T-helper 17 cell (primary cell): ENCODE measurements around the gene SH3PXD2A. TPM values are rescaled to one million over a fixed set of nuclear protein-coding genes. Genes with fewer than 3 reads are reported as not detected.

ENCODE experiments used
- ATAC-seq: fragments of 150-1000 bp; cut with Tn5 transposase; 2 replicates; pipeline ENCODE4 v1.10.0; 2021; ENCODE audit warnings: mild to moderate bottlenecking, moderate library complexity
- DNase-seq, 3 donors: peaks; one replicate each; pipeline versions ENCODE4 v3.0.0 to v3.0.0-alpha.2; 2020 to 2021
- H3K9me3 ChIP-seq: one replicate; pipeline ENCODE4 v1.7.0; 2013; ENCODE audit warnings: low read length, mild to moderate bottlenecking; ENCODE audit not compliant: control insufficient read depth, poor library complexity, severe bottlenecking
- H3K27ac Mint-ChIP-seq: one replicate; pipeline ENCODE4 v1.8.0; 2022; ENCODE audit warnings: mild to moderate bottlenecking, moderate library complexity, mixed read lengths
- H3K27me3 Mint-ChIP-seq: one replicate; pipeline ENCODE4 v1.8.0; 2022; ENCODE audit warnings: mixed read lengths
- H3K36me3 Mint-ChIP-seq: one replicate; pipeline ENCODE4 v1.8.0; 2022; ENCODE audit warnings: low read depth, mixed read lengths
- H3K4me1 Mint-ChIP-seq: one replicate; pipeline ENCODE4 v1.8.0; 2022; ENCODE audit warnings: mild to moderate bottlenecking, mixed read lengths
- H3K4me3 Mint-ChIP-seq: one replicate; pipeline ENCODE4 v1.8.0; 2022; ENCODE audit warnings: mild to moderate bottlenecking, moderate library complexity, mixed read lengths
- total RNA-seq, 4 donors: library from RNA in 2 of 4; stranded (reverse) in 2 of 4; gene quantifications; one replicate each; pipeline ENCODE4 v1.2.3 and lab custom pipeline; 2022 to 2026

SH3PXD2A gene
- total RNA-seq, 2 donors from 2014 or later = 7.2 to 10.9 TPM

DNA sequence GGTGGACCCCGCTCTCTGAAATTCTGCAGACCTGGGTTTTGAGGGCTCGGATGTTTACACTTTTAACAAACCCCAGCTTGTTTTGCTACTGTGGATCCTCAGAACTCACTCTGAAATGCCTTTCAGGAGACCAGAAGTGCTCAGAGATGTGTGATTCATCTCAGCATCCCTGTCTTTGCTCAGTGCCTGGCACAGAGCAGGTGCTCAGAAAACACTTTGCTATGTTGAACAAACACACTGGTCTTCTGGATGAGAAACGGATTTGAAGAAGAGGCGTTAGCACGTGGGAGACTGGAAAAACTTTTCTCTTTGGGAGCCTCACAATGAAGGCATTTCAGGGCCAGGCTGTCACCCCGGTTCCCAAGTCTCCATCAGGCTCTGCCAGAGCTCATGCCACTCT is 53.3 kb downstream of the SH3PXD2A start:
- ATAC-seq (no peak), DNase-seq (no peak)
- Mint-ChIP-seq H3K4me1 (peaks cover 18% of the 10 kb centered on the region), H3K27ac (no peak overlapping the region), H3K36me3 (no peaks in the 10 kb centered on the region), H3K4me3 (no peak overlapping the region), H3K27me3 (no peaks in the 10 kb centered on the region)
- no peaks in the 10 kb centered on the region for H3K9me3 ChIP-seq

DNA sequence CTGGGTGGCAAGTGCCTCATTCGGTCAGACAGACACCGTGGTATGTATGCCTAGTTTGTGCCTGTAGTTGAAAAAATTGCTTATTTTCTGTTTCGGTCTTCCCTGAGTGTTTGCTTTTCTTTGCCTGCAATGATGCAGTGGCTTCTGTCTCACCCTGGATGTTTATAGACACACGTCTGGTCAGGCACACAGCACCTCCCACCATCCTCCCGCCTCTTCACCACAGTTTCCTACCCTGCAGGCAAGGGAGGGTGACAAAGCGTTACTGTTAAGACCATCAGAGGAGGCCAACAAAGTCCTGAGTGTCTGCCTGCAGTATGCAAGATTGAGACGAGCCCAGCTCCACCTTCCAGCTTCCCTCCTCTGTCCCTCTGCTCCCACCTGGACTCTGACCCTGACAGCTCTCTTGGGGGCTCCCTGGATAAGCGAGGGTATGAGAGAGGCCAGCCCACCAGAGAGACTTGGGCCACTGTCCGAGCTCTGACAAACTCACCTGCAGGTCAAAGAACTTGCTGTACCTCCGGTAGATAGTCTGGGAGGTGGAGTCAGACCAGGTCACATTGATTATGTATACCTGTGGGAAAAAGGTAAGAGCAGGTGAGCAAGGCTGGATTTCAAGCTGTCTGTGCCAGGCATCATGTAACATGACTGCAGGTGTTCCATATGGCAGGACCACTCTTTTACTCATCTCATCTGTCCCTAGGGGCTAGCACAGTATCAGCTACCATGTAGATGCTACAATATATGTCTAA is 54.4 kb downstream of the SH3PXD2A start:
- H3K4me3 Mint-ChIP-seq = no peak overlapping the region

DNA sequence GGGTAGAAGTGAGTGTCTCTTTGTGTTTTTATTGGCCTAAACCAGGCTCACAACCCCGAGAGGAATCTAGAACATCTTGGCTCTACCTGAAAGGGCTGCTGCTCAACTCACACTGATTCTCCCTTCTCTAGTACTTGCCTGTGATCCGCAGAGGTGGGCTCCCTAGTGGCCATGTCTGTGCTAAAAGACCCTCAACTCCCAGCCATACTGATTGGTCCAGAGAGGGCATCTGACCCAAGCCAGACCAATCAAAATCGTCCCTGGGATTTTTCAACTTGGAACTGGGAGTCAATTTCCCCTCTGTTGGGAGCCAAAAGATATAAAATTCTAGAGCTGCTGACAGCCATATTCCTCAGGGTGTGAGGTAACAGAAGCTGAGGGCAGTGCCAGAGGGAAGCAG is 55.3 kb downstream of the SH3PXD2A start:
- no peaks in the 10 kb centered on the region for H3K36me3 Mint-ChIP-seq
- H3K4me1 Mint-ChIP-seq = peaks cover 18% of the 10 kb centered on the region
- no peak for ATAC-seq
- no peaks in the 10 kb centered on the region for H3K27me3 Mint-ChIP-seq
- DNase-seq = no peak
- H3K4me3 Mint-ChIP-seq = no peak overlapping the region
- no peaks in the 10 kb centered on the region for H3K9me3 ChIP-seq
- H3K27ac Mint-ChIP-seq = no peak overlapping the region

More for the DNA sequence above, 54.4 kb downstream of the SH3PXD2A start:
- H3K4me1 Mint-ChIP-seq = peaks cover 18% of the 10 kb centered on the region
- ATAC-seq (peak; percentile 71), DNase-seq (no peak)
- H3K9me3 ChIP-seq = no peaks in the 10 kb centered on the region
- no peaks in the 10 kb centered on the region for H3K36me3 Mint-ChIP-seq
- no peaks in the 10 kb centered on the region for H3K27me3 Mint-ChIP-seq
- H3K27ac Mint-ChIP-seq = no peak overlapping the region

GRCh38 chr10:103799341-103799740 is 56.0 kb downstream of the SH3PXD2A start:
- ATAC-seq = no peak
- DNase-seq = no peak
- Mint-ChIP-seq H3K27me3 (peaks cover 4% of the 10 kb centered on the region), H3K4me1 (peaks cover 18% of the 10 kb centered on the region), H3K4me3 (no peak overlapping the region), H3K36me3 (no peaks in the 10 kb centered on the region), H3K27ac (no peak overlapping the region)
- no peaks in the 10 kb centered on the region for H3K9me3 ChIP-seq

- no peak for DNase-seq
- no peak overlapping the region for H3K4me3 Mint-ChIP-seq
- H3K27ac Mint-ChIP-seq = no peak overlapping the region
Measured at GRCh38 chr10:103798511-103798910, 56.9 kb downstream of the SH3PXD2A start.

GRCh38 chr10:103797857-103798256 is 57.5 kb downstream of the SH3PXD2A start:
- H3K9me3 ChIP-seq = no peaks in the 10 kb centered on the region
- Mint-ChIP-seq H3K27me3 (peaks cover 6% of the 10 kb centered on the region), H3K4me3 (no peak overlapping the region), H3K4me1 (peaks cover 12% of the 10 kb centered on the region), H3K27ac (no peak overlapping the region), H3K36me3 (no peaks in the 10 kb centered on the region)
- ATAC-seq (no peak), DNase-seq (no peak)

More at GRCh38 chr10:103798511-103798910, 56.9 kb downstream of the SH3PXD2A start:
- no peaks in the 10 kb centered on the region for H3K9me3 ChIP-seq
- peaks cover 6% of the 10 kb centered on the region for H3K27me3 Mint-ChIP-seq
- no peak for ATAC-seq
- peaks cover 12% of the 10 kb centered on the region for H3K4me1 Mint-ChIP-seq
- H3K36me3 Mint-ChIP-seq = no peaks in the 10 kb centered on the region

GRCh38 chr10:103795634-103796270 is 59.6 kb downstream of the SH3PXD2A start:
- H3K27me3 Mint-ChIP-seq = peaks cover 6% of the 10 kb centered on the region
- no peak for DNase-seq
- H3K4me3 Mint-ChIP-seq = no peak overlapping the region
- no peaks in the 10 kb centered on the region for H3K9me3 ChIP-seq
- no peaks in the 10 kb centered on the region for H3K36me3 Mint-ChIP-seq
- ATAC-seq = no peak
- H3K27ac Mint-ChIP-seq = no peak overlapping the region
- peaks cover 6% of the 10 kb centered on the region for H3K4me1 Mint-ChIP-seq

DNA sequence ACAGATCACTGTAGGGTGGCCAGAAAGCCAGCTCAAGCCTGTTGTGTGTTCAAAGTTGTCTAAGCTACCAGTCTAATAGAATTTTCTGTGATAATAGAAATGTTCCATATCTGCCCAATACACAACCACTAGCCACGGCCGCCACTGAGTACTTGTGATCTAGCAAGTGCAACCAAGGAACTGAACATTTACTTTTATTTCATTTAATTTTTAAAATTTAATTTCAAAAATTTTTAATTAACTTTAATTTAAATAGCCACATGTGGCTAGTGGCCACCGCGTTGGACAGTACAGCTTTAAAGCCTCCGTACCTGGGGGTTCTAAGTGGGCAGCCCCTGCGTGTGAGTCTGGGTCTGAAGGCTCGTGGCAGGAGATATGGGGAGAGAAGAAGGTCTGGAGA is 60.4 kb downstream of the SH3PXD2A start:
- Mint-ChIP-seq H3K27me3 (peaks cover 6% of the 10 kb centered on the region), H3K36me3 (no peaks in the 10 kb centered on the region), H3K4me1 (peaks cover 2% of the 10 kb centered on the region), H3K27ac (no peak overlapping the region), H3K4me3 (no peak overlapping the region)
- H3K9me3 ChIP-seq = no peaks in the 10 kb centered on the region
- ATAC-seq (no peak), DNase-seq (no peak)

DNA sequence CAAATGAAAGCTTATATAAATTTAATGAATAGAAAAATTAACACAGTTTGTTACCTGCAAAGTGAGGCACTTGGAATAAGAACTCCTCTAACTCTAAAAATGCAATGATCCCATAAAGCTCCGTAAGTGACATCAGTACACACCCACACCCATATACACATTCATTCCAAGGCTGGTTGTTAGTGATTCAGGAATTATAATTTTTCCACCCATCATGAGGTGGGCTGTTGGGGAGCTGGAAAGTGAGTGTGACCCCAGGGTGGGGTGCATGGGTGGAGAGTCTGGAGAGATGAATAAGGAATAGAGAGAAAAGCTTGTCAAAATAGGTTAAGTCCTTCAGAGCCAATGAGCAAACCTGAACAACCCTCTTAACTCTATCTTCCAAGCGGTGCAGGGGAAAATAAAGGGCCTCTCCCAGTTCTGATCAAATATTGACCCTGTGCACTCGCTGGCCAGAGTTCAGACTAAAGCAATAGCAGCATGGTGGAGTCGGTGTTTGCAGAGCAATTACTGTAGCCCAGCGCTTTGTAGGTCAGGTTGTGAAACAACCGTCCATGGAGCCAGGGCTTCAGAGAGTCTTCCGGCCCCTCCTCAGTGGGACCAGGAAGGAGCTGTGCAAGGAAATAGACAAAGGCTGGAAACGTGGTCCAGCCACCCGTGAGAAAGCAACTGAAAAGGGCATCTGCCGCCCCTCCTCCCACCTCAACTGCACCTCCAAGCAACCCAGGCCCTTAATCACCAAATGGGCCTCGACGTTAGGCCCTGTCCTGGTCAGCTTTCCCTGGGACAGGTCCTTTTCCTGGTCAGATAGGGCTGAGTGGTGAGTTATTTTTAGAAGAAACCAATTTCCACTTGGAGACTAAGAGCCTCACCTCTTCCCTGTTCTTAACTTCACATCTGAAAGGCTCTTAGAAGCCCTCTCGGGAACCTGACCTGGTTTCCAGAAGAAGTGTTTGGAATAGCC is 61.2 kb downstream of the SH3PXD2A start:
- DNase-seq (no peak), ATAC-seq (no peak)
- H3K27me3 Mint-ChIP-seq = peaks cover 6% of the 10 kb centered on the region
- peaks cover 7% of the 10 kb centered on the region for H3K4me1 Mint-ChIP-seq
- H3K27ac Mint-ChIP-seq = no peak overlapping the region
- H3K36me3 Mint-ChIP-seq = no peaks in the 10 kb centered on the region
- no peaks in the 10 kb centered on the region for H3K9me3 ChIP-seq
- H3K4me3 Mint-ChIP-seq = no peak overlapping the region

GRCh38 chr10:103793429-103793828 is 61.9 kb downstream of the SH3PXD2A start:
- ATAC-seq = no peak
- no peaks in the 10 kb centered on the region for H3K9me3 ChIP-seq
- no peak for DNase-seq
- H3K36me3 Mint-ChIP-seq = no peaks in the 10 kb centered on the region
- peaks cover 7% of the 10 kb centered on the region for H3K4me1 Mint-ChIP-seq
- H3K27me3 Mint-ChIP-seq = peaks cover 6% of the 10 kb centered on the region
- H3K4me3 Mint-ChIP-seq = no peak overlapping the region
- no peak overlapping the region for H3K27ac Mint-ChIP-seq

DNA sequence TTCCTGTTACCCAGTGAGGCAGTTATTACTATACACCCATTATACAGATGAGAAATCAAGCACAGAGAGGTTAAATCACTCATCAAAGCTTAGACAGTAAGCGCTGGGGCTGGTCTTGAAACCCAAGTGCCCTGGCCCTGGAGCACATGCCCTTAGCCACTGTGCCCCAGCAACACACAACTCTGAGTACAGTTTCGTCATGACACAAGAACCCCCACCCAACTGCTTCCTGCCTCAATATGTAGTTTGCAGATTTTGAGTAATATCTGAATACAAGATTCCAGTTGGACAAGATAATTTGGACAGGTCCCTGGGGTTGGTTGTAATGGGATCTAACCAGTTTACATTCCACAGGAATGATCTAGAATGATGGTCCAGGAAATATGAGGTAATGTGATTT is 62.8 kb downstream of the SH3PXD2A start:
- Mint-ChIP-seq H3K27ac (no peak overlapping the region), H3K27me3 (peaks cover 6% of the 10 kb centered on the region), H3K4me3 (no peak overlapping the region), H3K36me3 (no peaks in the 10 kb centered on the region), H3K4me1 (peaks cover 5% of the 10 kb centered on the region)
- H3K9me3 ChIP-seq = no peaks in the 10 kb centered on the region
- ATAC-seq (no peak), DNase-seq (no peak)

GRCh38 chr10:103791858-103792257 is 63.5 kb downstream of the SH3PXD2A start:
- no peak for DNase-seq
- no peaks in the 10 kb centered on the region for H3K9me3 ChIP-seq
- H3K4me3 Mint-ChIP-seq = no peak overlapping the region
- no peak for ATAC-seq
- H3K4me1 Mint-ChIP-seq = peaks cover 5% of the 10 kb centered on the region
- H3K27me3 Mint-ChIP-seq = peaks cover 6% of the 10 kb centered on the region
- H3K36me3 Mint-ChIP-seq = no peaks in the 10 kb centered on the region
- no peak overlapping the region for H3K27ac Mint-ChIP-seq

GRCh38 chr10:103791291-103791690 is 64.1 kb downstream of the SH3PXD2A start:
- no peaks in the 10 kb centered on the region for H3K9me3 ChIP-seq
- Mint-ChIP-seq H3K27ac (no peak overlapping the region), H3K4me3 (no peak overlapping the region), H3K27me3 (peaks cover 6% of the 10 kb centered on the region), H3K36me3 (no peaks in the 10 kb centered on the region), H3K4me1 (peaks cover 5% of the 10 kb centered on the region)
- DNase-seq = no peak
- ATAC-seq = no peak
